ENCODE results near the gene ELL2. TPM values are rescaled to one million over a fixed set of nuclear protein-coding genes. Genes with fewer than 3 reads are reported as not detected.
"Not testable (repeated sequence)": the region's sequence is repeated elsewhere in the genome, so short reads cannot be mapped to it uniquely, and the experiment has no call there.

ELL2 gene
- polyA plus RNA-seq, 1 donor, result 13.4 TPM

DNA sequence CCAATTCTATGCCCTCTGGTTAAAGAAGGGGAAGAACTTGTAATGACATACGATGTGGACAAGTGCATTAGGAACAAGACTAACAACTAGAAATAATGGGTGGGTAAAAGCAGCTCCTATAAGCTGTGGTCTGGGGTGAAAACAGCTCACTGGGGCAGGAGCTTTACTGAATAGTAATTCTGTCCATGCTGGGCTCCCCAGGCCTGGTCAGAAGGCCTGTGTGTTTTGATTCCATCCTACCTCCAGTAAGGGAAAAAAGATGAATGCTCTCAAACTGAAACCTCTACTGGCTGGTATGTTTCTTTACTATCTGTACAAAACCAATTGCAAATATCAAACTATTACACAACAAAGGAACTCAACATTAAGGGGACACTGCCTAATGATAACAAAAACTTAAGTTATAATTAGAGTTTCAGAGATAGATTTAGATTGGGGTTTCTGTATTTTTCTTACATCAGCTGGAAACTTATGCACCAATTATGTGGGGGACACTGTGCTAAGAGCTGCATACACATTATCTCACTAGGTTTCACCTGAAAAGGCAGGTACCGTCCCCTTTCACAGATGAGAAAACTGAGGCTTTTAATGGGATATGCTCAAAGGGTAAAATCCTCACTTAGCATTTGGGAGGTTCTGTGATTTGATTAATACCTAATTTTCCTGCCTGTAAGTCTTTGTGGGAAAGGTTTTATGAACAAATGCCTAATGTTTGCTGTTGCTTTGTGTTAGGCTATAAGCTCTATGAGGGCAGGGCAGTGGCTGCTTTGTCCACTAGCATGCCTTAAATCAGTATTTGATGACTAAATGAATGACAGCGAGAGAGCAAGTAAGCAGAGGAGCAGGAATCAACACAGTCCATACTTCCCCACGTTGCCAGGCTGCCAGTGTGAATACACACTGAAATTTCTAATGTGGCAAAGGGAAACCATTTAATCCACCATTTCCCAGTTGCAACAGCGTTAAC lies 53.6 kb downstream of the ELL2 start:
- no peak for DNase-seq

DNA sequence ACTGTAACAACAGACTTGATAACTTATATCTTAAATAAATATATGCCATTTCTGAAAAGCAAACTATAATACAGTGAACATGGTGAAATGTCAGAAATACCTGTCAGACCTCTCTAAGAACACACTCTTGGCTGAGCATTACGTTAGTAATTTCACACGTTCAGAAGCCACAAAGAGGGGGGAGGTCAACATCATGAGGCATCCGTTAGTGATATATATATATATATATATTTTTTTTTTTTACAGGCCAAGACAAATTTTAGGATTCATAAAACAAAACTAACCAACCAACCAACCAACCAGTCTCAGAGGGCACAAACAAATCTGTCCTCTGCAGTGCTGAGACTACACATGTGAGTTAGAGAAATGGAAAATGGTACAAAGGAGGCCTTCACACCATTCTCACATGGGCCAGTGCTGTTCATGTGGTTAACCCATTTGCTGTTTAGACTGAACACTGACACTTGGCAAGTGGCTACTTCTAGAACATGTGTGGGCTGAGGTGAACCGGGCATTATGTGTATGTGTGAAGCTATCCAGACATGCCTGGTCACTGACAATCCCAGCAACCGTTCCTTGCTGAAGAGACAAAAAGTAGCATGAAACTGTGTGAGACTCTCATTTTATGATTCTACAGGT lies 54.5 kb downstream of the ELL2 start:
- DNase-seq, result no peak

DNA sequence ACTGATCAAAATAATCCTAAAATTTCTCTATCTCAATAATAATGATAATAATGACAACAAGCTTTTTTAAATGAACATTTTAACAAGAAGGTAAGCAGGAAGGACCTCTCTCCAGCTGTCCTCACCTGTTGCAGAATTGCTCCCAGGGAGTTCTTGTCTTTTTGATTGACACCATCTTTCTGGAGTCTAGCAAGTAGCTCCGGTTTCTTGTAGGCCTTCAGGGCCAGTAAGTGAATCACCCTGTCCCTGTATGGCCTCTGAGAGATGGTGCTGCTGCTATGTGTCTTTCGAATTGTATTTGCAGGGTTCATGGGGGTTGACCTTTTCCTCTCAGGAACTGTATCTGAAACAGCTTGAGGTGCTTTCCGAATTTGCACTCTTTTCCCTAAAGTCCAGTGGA lies 55.3 kb downstream of the ELL2 start:
- not testable (repeated sequence) for DNase-seq

DNA sequence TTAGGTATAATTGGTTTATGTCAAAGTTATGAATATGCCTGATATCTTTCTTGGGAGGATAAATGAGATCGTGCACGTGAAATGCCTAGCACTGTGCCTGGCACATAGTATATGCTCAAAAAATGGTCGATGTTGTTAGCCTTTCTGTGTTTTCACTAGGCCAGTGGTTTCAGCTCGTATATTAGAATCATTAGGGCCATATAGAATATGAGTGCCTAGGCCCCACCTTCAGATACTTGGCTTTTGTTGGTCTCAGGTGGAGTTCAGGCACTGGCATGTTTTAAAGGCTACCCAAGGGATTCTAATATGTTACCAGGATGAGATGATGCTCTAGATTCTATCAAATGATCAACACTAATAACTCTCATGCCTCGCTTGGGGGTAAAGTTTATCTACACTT lies 56.8 kb downstream of the ELL2 start:
- no peak for DNase-seq

DNA sequence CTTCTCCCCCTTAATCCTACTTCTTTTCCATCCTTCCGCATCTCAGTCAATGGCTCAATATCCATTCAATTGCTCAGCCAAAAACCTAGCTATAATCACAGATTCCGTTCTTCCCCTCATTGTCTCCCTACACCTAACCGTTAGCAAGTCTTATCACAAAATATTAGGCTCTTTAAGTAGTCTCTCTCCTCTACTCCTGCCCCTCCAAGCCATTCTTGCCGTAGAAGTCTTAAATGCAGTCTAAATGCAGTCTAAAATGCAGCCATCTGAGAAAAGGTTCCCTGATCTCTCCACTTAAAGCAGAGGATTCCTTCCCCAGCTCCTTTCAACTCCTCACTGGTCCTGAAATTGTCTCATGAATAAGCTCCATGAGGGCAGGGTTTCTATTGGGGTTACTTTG lies 57.8 kb downstream of the ELL2 start:
- no peak for DNase-seq

DNA sequence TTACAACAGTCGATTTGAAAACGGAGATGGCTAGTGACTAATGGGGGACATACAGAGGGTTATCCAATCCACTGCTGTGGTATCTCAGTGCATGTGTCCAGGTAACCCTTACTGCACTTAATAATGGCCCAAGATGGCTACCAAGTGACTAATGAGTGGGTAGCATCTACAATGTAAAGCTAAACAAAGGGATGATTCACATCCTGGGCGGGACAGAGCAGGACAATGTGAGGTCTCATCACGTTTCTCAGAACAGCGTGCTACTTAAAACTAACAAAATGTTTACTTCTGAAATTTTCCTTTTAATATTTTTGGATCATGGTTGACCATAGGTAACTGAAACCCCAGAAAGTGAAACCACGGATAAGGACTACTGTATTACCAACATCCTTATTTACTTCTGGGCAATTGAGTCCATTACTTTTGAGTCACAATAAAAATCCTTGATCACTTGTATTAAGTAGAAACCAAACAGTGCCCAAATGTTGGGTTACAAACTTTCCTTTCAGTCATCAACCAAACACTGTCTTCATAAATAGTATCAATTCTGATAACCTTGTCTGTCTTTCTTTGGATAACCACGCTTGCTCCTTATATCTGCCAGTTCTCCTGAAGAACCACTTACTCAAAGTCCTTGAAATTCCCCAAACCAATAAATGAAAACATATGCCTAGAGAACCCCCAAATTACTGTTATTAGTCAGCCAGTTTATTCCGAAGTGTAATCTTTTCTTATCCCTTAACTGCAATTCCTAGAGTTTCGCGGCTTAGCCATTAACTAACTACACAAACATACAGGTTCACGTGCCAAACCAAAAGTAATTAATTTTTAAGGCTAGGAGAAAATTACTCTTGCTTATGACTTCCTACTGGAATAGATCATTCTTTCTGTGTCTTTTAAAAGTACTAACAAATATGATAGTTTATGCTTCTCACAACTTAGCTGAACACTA lies 59.7 kb downstream of the ELL2 start:
- DNase-seq, result no peak

DNA sequence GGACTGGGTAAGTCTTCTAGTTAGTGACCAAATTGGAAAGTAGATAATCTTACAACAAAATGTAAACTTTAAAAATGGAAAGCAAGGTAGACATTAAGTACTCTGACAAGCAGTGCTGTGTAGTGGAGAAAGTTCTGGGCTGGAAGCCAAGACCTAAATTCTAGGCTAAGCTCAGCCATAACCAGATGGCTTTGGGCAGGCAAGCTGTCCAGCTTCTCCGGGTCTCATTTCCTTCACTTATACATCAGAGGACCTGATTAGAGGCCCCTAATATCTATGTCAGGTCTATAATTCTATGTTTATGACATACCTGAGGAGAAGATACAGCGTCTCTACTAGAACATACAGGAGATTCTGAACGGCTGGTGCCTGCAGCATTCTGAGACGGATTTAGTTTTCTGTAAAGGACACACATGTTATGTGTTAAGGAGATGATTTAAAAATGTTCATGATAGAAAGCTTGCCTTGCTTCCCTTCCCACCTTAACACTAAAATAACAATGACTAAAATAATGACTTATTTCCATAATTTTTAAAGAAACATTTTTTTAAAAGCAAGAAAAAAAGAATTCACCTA lies 61.2 kb downstream of the ELL2 start:
- DNase-seq, result no peak

DNA sequence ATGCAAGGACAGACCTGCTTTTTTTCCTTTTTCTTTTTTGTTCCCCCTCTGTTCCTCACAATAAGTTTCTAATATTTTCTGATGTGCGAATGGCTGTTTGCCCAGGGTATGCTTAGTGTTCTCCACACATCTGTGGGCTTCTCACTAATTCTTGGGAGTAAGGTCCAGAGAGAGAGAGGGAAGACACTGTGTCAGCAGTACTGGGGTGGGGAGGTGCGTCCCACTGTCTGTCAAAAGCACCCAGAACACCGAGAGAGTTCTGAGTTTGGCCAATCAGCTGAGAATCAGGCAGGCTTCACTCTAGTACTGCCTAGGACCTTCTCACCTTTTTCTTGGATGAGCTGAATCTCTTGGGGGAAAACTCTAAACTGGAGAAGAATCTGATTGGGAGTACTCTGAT lies 61.8 kb downstream of the ELL2 start:
- no peak for DNase-seq

DNA sequence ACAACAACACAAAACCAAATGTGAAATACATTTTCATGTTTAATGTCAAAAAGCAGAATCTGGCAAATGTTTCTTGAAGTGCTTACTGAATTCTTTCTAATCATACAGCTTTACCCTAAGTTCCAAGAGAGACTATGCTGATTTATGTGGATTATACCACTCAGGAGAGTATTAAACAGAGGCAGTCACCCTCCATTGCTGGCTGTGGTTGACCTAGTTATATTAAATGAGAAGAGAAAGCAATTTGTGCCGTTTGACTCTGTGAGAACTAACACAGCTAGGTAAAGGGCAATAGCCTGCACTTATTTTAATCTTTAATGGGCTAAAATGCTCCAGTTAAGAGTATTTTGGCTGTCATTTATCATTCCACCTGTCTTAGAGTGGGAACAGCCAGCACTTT lies 62.6 kb downstream of the ELL2 start:
- DNase-seq, result no peak

DNA sequence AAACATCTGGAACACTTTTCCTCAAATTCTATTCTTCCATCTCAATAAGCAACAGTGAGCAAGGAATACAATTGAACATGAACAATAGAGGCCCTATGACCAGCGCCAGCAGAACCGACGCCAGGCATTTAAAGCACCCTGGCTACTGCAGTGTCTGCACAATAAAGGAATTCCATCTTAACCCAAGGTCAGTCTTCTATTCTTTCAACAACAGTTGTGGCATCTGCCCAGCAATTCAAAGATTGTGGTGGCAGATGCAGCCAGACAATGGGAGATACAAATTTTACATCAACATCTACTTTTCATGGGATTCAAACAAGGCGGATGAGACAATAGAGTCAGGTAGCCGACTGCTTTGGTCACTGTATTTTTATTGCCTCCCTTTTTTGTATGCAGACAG lies 65.9 kb downstream of the ELL2 start:
- no peak for DNase-seq

DNA sequence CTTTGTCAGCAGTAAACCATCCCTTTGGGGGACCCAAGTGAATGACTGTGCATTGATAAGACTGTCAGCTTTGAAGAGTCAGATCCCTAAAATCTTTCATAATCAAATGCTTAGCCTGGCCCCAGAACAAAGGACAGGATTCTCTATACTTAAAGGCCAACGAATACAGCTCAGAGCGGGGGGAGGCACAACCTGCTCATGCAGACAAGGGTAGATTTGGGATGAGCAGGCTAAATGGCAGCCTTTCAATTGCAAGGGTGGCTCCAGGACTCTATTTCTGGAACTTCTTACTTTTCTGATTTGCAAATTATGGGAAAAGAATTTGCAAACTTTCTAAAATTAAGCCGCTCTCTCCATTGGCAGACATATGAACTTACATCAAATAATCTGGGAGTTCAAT lies 66.4 kb downstream of the ELL2 start:
- no peak for DNase-seq

DNA sequence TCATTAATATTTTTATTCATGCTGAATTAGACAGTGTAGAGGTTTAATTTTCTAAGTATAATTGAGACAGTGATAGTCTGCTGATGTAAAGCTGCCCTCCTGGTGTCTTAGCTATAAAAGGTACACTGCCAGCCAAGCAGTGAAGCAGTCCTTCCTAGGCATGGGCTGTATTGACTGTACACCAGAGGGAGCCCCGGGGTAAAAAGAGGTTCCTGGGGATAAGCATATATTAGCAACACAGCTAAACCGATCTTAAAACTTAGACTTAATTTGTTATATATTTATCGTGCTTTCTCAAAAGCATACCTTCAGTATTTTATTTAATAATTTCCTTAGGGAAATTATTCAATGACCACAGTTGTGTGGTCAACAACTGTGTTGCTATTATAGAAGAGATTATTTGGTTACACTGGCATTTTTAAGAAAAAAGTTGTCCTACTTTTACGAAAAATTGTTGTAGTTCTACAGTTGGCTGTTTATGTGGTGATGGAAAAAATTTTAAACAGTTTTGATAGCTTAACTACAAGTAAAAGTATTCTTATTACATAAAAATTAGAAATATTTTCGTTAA lies 68.8 kb downstream of the ELL2 start:
- no peak for DNase-seq

DNA sequence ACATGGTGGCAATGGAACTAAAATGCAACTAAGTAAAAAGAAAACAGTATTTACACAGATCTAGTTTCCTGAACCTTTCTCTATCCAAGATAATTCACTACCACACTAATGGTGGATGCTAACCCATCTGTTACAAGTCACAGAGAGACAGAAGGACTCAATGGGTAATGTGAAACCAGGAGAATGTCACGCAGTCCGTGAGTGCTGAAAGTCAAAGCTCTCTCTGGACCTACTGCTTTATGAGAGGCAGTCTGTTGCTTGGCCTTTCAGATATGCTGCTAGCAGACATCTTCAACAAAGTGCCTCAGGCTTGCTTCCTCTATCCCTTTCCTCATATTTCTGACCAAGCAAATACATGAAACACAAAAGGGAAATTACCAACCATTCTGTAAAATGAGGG lies 70.2 kb downstream of the ELL2 start:
- DNase-seq, result no peak

DNA sequence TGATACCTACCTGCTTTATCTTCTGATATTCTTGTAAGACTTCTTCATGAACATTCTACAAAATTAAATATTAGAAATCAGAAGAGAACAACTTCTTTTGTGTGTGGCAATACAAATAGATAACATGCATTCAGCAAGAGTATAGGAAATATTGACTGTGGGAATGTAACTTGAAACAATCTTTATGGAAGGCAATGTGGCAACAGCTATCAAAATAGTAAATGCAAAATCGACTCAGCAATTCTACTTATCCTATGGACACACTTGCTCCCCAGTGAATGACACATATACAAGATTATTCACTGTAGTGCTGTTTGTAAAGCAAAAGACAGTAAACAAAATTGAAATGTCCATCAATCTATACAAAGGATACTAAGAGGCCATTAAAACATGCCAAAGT lies 72.6 kb downstream of the ELL2 start:
- no peak for DNase-seq

DNA sequence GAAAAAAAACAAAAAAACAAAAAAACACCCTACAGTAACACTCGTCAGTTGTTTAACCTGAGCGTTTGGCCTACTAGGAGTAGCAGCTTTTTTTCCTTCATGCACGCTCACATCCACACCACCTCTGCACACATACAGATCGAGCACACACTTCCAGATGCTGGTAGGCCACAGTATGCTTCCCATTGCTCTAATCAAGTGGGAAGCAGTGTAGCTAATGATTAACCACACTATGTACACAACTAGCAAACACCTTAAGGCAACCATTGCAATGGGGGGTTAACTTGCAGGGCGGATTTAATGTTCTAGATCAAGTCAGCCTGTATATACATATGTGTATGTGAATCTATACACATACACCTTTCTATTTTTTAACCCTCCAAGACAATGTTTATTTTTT lies 73.7 kb downstream of the ELL2 start:
- no peak for DNase-seq

DNA sequence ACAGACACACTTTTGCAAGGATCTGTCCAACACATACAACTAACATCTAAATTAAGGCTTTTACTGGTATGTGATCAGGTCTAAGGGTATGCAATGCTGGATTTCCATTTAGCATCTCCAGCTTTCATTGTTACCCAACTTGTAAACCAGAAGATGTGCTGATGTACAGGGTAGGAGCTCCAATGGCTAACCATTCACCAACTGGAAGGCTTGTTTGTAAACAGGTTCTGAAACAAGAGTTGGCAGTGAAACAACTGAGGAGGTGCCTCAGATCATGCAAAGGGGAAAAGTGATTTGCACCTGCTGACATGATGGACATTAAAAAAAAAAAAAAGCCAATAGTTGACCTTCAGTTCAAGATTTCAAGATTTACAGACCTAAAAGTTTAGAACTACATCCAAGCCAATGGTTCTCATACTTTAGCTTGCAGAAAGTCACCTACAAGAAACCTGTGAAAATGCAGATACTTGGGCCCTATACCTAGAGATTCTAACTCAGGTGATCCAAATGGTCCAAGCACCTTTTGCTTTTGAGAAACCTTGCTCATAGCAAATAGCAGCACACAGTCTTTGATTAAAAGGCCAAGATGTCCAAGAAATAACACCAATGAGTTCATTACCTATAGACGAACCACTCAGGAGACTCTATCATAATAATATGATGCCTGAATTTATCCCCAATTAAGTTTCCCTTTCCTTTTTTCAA lies 75.2 kb downstream of the ELL2 start:
- no peak for DNase-seq

DNA sequence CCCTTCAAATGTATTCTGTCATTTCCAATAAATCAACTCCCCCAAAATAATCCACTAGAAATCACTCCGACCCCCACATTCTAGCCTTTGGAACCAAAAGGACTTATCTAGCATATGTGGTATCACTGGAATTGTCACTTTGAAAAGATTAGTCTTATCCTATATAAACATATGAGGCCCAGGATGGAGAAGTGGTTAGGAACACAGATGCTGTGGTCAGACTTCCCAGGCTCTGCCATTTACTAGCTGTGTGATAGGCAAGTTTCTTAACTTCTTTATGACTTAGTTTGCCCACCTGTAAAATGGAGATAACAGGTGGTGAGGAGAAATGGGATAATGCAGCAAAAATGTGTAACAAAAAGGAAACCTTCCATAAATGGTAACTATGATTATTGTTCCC lies 77.1 kb downstream of the ELL2 start:
- no peak for DNase-seq

DNA sequence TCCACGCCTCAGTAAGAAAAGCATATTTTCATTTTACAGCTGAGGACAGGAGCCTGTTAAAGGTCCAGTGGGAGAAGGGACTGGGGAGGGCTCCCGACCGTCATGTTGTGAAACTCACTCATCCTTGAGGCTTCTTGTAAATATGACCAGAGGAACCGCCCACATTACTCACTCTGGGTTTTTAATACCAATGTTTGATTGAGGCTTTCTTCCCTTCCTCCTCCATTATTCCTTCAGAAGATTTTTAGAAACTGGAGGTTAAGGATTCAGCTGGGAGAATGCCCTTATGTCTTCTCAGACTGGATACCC lies 77.7 kb downstream of the ELL2 start:
- no peak for DNase-seq

DNA sequence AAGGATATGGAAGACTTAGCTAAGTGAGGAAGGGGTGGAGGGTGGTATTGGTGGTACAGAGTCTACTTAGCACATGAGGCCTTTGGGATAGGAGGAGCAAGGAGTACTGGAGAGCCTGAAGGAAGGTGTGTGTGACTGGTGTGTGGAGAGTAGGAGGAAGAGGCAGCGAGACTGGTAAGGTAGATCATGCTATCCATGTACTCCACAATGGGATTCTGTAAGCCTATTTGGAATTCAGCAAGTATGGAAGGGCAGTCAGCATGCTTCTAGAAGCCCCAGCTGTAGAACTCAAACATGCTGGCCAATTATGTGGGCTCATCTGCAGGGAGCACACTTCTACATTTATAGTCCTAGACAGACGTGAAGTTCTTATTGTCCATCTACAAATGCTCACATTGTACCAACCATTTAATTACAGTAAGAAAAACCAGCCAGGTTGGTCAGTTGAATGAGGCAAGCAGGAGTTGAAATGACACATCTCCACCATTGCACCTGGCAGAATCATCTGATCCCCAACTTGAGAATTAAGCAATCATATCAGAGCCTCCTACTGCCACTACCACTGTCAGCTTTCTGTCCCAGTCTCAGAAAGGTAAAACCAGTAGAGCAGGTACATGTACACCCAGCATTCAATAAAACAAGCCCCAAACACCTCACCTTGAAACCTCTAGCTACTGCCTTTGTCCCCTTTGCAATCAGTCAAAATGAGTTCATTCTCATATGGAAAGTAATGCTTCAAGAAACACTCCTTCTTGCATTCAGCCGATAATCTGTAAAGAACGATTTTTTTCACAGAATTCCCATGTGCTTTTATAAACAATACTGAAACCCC lies 78.2 kb downstream of the ELL2 start:
- no peak for DNase-seq

DNA sequence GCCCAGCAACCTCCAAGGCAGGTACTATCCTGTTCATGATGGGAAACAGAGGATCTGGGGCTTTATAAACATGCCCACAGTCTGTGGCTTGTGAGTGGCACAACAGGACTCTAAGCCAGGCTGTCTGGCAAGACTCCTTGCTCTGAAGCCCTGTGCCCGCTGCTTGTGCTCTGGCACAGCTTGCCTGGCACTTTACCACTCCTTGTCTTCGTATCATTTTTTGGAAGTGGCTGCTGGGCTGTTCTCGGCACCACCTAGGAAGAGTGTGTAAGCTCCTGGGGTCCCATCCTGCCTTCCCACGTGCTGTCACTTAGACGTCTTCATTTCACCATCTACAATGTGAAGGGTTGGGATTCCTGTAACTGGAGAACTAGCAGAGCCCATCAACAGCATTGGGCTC lies 79.8 kb downstream of the ELL2 start:
- no peak for DNase-seq
